GM12801 (cell line): ENCODE data around the gene BHLHE23.

Experiments
- TF ChIP-seq, protein P1 (sequence below): IDR thresholded peaks from one replicate; pipeline ENCODE4 v1.5.1; 2011; ENCODE audit warnings: control low read depth; ENCODE audit not compliant: insufficient read length; ENCODE audit errors: extremely low read depth

The BHLHE23 gene

DNA sequence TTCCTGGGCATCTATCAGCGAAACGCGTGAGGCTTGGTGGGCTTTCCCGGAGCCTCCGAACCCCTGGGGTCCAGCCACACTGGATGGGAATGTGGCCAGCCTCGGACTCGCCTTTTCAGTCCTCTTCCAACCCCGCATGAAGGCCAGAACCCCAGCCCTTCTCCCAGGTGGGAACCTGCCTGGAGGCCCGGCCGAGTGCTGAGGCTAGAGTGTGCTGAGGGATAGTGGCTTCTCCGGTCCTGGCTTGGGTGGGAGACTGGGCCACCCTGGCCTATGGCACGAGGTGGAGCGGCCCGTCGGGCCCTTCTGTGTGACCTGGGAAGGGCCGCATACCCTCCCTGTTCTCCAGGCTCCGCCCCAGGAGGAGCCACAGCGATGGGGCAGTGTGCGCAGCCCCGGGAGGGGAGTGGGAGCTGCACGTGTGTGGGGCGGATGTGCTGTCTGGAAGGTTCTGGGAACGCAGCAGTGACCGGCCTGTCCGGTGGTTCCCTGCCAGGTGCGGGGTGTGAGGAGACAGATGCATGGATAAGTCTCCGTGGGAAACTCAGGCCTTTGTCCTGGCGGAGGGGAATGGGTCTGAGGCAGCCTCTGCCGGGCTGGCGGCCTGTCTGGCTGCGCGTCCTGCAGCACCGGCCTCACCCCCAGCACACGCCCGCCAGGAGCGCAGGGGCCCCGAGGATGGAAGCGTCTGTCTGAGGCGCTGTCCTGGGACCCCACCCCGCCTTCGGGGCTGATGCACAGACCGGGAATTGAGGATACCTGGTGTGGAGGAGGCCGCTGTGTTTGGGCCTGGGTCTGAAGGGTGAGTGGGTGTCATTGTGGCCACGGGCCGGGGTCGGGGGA is 1.1 kb upstream of the BHLHE23 start:
- TF ChIP-seq, protein P1, sequence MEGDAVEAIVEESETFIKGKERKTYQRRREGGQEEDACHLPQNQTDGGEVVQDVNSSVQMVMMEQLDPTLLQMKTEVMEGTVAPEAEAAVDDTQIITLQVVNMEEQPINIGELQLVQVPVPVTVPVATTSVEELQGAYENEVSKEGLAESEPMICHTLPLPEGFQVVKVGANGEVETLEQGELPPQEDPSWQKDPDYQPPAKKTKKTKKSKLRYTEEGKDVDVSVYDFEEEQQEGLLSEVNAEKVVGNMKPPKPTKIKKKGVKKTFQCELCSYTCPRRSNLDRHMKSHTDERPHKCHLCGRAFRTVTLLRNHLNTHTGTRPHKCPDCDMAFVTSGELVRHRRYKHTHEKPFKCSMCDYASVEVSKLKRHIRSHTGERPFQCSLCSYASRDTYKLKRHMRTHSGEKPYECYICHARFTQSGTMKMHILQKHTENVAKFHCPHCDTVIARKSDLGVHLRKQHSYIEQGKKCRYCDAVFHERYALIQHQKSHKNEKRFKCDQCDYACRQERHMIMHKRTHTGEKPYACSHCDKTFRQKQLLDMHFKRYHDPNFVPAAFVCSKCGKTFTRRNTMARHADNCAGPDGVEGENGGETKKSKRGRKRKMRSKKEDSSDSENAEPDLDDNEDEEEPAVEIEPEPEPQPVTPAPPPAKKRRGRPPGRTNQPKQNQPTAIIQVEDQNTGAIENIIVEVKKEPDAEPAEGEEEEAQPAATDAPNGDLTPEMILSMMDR: no peak

- TF ChIP-seq, protein P1: no peak
These were observed 539 bp upstream of the BHLHE23 start for GRCh38 chr20:63007360-63007645.

GRCh38 chr20:63005862-63006539 is 763 bp downstream of the BHLHE23 start:
- TF ChIP-seq, protein P1: no peak

GRCh38 chr20:63005365-63005861 is 1.4 kb downstream of the BHLHE23 start:
- TF ChIP-seq, protein P1: no peak

DNA sequence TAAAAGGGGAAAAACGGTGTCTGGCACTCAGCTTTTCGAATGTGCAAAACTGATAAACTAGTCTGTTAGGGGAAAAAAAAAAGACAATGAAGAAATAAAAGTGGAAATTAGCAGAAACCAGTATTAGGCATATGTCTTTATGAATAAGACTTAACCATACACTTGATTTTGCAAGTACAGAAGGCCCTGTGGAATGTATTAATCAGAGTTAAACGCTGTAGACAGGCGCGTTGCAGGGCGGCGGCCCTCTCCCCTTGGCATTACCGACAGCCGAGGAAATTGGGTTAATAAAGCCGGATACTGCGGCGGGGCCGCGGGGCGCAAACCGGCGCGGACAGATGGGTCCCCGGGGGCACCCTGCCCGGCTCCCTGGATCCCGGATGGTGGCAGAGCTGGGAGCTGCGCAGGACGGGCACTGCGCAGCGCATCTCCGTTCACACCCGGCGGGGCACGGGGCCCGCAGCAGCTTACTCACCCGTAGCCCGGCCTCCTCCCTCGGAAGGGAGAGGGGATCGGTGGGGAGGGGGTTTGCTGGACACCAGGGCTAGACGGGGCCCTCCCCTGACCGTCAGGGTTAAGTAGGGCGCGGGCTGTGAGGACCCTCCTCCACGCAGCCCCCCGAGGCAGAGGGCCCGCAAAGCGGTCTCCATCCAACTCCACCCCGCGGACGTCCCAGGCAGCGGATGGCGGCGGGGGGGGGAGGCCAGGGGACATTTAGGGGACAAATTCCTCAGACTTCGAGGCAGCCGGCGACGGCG is 2.0 kb downstream of the BHLHE23 start:
- TF ChIP-seq, protein P1: no peak

DNA sequence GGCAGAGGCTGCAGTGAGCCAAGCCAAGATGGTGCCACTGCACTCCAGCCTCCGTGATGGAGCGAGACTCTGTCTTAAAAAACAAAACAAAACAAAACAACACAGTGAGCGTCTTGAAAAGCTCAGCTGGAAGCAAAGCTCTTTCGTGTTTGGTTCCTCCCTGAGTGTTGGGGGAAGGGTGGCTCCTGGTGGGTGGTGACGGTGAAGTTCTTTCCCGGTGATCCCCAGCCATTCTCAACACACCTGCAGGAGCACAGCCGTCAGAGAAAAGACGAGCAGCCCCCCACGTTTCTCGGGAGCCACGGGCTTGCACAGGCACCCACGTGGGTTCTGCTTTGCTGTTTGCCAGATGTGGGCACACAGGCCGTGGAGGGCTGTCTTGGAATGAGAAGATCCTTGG is 3.2 kb downstream of the BHLHE23 start:
- TF ChIP-seq, protein P1: no peak

- TF ChIP-seq, protein P1: no peak
These were observed 4.3 kb downstream of the BHLHE23 start for GRCh38 chr20:63002511-63002910.
